NCI-H1048 (cell line): ENCODE measurements around the gene NSDHL.
"Not testable (repeated sequence)": the region's sequence is repeated elsewhere in the genome, so short reads cannot be mapped to it uniquely, and the experiment has no call there.

Experiments
- DNase-seq: peaks from one replicate; lab custom pipeline; 2025; lab: John Stamatoyannopoulos, UW

NSDHL gene

GRCh38 chrX:152830312-152831305 lies at the start of gene NSDHL, which contains the start of gene CETN2:
Gene NSDHL, plus strand, starts transcription at chrX:152831063. Its CDS starts 15,262 bp downstream, at chrX:152846325.
Gene CETN2, minus strand, starts transcription at chrX:152830757. Its CDS starts 47 bp downstream, at chrX:152830710.
- DNase-seq: peak; percentile 86

DNA sequence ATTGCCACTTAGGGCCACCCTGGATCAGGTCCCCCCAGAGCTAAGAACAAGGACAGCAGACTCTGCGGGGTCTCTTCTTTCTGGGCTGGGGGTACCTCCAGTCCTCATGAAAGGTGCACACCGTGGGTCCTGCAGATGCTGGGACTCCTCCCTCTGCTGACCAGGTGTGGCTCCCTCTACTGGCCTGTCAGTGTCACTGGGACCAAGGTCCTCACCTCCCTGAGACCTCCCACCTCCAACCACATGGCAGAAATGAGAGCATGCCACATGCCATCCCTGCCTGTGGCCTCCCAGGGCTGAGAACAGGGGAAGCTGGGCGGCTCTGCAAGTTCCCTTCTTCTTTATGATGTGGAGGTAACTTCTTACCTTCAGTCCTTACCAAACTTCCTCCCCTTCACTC lies 43.8 kb upstream of the NSDHL start:
- DNase-seq: not testable (repeated sequence)

GRCh38 chrX:152798945-152799344 lies 31.9 kb upstream of the NSDHL start:
- no peak for DNase-seq

DNA sequence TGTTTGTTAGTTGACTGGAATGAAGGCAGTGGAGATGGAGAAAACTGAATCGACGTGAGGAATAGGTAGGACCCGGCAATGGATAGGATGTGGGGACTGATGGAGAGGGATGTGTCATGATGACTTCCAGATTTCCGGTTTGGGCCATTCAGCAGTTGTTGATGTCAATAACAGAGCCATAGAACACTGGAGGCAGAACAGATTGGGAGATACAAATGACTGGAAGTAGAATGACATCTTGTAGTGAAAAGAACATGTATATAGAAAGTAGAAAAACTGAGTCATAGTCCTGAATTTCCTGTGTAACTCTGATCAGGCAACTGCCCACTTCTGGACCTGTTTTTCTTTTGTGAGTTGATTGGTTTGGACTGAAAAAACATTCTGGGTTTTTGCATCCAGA lies 24.8 kb upstream of the NSDHL start:
- DNase-seq: no peak

DNA sequence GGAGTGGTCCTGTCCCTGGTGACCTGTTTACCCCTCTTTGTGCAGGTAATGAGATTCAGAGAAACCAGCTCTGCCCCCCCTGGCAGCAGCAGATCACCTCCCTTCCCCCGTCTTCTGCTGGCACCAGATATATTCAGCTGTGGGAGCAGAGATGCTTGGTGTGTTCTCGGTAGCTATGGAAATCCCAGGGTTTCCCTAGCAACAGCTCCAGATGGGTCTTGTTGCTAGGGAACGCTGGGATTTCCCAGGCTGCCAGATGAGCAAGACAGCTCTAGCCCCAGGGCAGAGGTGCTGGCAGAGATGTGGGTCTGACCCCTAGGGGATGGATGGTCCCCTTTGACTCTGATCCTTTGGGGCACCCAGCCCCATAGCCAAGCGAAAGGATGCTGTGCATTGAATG lies 20.5 kb upstream of the NSDHL start:
- DNase-seq: no peak

DNA sequence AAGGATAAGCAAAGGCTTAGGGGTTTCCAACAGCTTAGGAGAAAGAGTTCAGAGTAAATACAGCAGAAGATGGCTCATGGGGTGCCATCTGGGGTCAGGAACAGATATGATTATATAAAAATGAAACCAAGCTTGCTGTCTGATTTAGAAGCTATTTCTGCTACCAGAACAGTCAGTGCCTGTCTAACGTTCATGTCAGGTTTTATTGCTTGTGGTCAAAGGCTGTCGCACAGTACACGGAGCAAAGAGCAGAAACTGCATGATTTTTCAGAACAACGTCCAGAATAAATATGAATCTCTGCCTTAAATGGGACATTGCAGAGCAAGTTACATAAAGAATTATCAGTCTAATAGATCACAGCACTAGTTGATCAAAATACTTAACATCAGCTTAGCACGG lies 17.7 kb upstream of the NSDHL start:
- no peak for DNase-seq

DNA sequence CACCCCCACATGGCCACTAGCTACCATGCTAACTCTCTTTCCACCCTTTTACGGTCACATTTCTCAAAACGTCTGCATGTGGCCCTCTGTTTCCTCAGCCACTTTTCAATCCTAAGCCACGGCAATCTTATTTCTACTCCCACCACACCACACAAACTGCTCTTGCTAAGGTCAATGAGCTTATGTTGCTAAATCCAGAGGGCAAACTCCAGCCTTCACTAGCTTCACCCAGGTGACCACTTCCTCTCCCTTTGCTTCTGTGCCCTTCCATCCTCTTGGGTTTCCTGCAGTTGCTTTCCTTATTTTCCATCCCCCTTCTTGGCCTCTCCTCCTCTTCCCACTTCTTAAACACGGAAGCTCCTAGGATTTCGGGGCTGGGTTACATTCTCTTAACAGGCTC lies 16.8 kb upstream of the NSDHL start:
- DNase-seq: no peak

GRCh38 chrX:152817078-152817764 lies 13.6 kb upstream of the NSDHL start:
- no peak for DNase-seq

DNA sequence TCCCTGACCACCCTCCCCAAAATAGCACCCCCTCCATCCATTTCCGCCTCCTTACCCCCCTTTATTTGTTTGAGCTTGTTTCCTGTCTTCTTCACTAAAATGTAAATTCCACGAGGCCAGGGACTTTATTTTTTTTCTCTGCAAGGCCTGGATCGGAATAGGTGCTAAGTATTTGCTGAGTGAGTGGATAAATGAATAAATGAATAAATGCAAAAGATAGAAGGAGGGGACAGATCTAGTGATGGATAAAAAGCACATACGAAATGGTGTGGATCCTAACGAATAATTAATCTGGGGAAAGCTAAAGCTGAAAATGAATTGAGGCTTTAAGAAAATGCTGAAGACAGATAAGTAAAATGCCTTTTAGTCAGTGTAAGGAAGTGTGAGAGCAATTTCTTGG lies 12.5 kb upstream of the NSDHL start:
- DNase-seq: no peak

DNA sequence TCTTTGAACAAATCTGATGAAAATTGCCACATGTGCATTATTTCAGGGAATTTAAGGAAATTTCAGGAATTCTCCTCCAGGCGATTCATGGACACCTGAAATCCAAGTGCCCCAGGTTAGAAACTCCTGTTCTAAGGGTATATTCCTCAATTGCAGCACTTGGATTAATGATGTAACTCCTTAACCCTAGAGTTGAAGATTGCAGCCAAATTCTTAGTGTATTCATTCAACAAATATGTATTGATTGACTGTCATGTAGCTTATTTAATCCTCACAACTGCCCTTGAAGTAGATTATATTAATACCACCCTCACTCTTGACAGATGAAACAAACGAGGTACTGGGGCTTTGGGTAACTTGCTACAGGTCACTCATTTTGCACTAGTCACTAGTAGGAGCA lies 11.6 kb upstream of the NSDHL start:
- DNase-seq: no peak

- DNase-seq: no peak
Measured at GRCh38 chrX:152819732-152820131, 11.1 kb upstream of the NSDHL start.

GRCh38 chrX:152821145-152821765 lies 9.6 kb upstream of the NSDHL start:
- no peak for DNase-seq

GRCh38 chrX:152822383-152823086 lies 8.3 kb upstream of the NSDHL start:
- DNase-seq: no peak

DNA sequence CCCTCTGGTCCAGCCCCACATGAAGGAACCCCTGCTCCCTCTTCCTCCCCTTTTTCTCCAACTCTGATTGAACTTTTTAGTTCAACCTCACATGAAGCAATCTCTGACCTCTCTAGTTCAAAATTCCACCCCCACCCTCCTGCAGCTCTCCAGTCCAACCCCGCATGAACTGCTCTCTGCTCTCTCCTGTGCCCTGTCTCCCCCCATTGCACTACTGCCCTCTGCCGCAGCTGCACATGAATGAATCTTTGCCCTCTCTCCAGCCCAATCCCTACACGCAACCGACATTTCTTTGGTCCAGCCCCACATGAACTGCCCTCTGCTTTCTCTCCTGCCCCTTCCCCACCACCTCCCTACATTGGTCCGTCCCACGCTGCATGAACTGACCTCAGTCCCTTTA lies 7.2 kb upstream of the NSDHL start:
- DNase-seq: no peak

DNA sequence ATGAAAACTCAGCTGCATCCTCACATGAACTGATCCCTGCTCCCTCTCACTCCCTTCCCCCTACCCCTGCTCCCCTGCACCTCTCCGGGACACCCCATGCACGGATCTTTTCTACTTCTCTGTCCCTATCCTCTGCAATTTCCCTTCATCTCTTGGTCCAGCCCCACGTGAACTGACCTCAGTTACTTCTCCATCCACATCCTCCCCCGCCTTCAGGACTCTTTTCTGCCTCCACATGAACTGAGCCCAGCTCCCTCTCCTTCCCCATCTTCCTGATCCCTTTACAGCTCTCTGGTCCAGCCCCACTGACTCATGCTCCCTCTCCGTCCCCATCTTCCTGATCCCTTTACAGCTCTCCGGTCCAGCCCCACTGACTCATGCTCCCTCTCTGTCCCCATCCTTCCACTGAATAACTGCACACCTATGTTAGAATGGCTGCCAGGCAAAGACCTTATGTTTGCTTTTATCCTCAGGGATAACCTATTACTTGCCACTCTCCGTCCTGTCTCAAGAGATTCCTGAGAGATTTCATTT lies 6.0 kb upstream of the NSDHL start:
- no peak for DNase-seq

- DNase-seq: no peak
Measured at GRCh38 chrX:152831391-152831790, 528 bp downstream of the NSDHL start.

GRCh38 chrX:152832520-152832919 lies 1.7 kb downstream of the NSDHL start:
- DNase-seq: no peak

GRCh38 chrX:152833378-152833777 lies 2.5 kb downstream of the NSDHL start:
- DNase-seq: no peak

- not testable (repeated sequence) for DNase-seq
Measured at GRCh38 chrX:152835470-152835869, 4.6 kb downstream of the NSDHL start.

GRCh38 chrX:152842772-152843338 lies 12.0 kb downstream of the NSDHL start:
- DNase-seq: no peak

DNA sequence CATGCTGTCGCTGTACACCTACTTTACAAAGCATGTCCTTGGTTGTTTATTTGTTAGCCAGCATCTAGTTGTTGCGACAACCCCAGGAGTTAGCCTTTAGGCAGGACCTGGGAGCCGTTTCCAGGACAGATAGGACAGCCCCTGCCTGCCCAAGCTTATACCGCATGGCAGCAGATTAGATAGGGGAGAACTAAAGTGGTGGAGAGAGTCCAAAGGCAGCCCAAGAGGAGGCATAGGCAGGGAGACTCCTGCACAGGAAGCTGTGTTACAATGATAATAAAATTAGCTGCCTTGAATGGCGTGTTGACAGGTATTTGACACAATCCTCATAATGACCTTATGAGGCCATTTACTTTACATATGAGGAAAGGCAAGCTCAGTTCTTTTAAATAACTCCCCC lies 13.0 kb downstream of the NSDHL start:
- no peak for DNase-seq
